ENCODE measurements around the gene COQ10A.

DNA sequence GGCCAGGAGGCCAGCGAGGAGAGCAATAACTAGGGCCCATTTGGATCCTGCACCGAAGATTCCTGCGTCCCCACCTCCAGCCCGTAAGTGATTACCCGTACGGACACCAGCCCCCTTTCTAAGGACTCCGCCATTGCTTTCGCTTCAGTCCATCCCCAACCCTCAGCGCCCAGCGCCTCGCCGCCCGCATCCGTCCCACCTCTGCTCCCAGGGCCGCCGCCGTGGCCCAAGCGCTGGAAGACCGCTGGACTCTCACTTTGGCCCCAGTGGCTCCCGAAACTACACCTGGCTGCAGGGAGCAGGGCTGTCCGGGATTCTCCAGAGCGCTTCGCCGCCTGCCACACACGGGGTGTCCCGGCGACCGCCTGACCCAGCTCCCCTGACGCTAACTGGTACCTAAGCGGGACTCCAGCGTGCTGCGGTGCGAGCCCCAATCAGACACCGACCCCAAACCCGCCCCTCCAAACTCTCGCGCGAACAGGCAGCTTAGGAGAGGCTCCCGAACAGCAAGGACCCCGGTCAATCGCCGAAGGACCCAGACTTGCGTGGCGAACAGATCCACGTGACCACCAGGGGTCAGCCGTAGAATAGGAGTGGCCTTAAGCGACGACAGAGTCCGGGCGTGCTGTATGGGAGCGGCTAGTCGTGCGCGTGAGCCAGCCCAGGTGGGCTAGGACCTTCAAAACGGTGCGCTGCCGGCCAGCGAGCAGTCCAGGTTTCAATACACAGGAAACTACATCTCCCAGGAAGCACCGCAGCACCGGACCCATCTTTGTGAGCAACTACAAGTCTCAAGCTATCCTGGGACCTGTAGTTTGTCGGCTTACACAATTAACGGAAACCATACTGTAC, 49.1 kb downstream of the COQ10A start, which contains the start of gene CNPY2:
- TF ChIP-seq EZH2 (IDR thresholded peaks at IDR 0.05; ENCODE audit: low read length, missing control alignments), result no peak
- TF ChIP-seq, protein P1, sequence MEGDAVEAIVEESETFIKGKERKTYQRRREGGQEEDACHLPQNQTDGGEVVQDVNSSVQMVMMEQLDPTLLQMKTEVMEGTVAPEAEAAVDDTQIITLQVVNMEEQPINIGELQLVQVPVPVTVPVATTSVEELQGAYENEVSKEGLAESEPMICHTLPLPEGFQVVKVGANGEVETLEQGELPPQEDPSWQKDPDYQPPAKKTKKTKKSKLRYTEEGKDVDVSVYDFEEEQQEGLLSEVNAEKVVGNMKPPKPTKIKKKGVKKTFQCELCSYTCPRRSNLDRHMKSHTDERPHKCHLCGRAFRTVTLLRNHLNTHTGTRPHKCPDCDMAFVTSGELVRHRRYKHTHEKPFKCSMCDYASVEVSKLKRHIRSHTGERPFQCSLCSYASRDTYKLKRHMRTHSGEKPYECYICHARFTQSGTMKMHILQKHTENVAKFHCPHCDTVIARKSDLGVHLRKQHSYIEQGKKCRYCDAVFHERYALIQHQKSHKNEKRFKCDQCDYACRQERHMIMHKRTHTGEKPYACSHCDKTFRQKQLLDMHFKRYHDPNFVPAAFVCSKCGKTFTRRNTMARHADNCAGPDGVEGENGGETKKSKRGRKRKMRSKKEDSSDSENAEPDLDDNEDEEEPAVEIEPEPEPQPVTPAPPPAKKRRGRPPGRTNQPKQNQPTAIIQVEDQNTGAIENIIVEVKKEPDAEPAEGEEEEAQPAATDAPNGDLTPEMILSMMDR (conservative IDR thresholded peaks at IDR 0.05 in 1 of 2, IDR thresholded peaks at IDR 0.05 in 1 of 2; ENCODE audit: low read depth in 1 of 2, low read length in 2 of 2), result no peak
